B cell (primary cell): ENCODE measurements around the gene ABCA13. TPM values are rescaled to one million over a fixed set of nuclear protein-coding genes. Genes with fewer than 3 reads are reported as not detected.

Experiments used
- ATAC-seq: fragments of 200-7000 bp; cut with Tn5 transposase; one replicate; pipeline ENCODE4 v1.10.0; 2021; ENCODE audit warnings: low read depth, mild to moderate bottlenecking, moderate number of reproducible peaks, moderate library complexity
- CTCF ChIA-PET: fragments of 350-600 bp; sonication (Branson Sonifier 250); formaldehyde crosslinking; loops from one replicate; lab custom pipeline; 2021; ENCODE audit warnings: antibody characterized with exemption, inconsistent platforms; lab: Charles Lee
- POLR2A ChIA-PET: fragments of 350-600 bp; sonication (Branson Sonifier 250); formaldehyde crosslinking; loops from one replicate; lab custom pipeline; 2021; ENCODE audit warnings: antibody characterized with exemption; lab: Charles Lee
- DNase-seq: peaks from one replicate; pipeline ENCODE4 v3.0.0; 2013
- H2AFZ ChIP-seq: 2 replicates; pipeline ENCODE4 v1.6.1; 2012; ENCODE audit warnings: mild to moderate bottlenecking, low read depth, low read length; ENCODE audit not compliant: insufficient read depth, poor library complexity, severe bottlenecking
- H3K27ac ChIP-seq, 2 donors: 1 replicate in 1 of 2; 2 replicates in 1 of 2; pipeline ENCODE4 v1.5.1; 2012 to 2013; ENCODE audit warnings: low read length in 2 of 2, mild to moderate bottlenecking in 2 of 2, moderate library complexity in 1 of 2
- H3K27me3 ChIP-seq, 4 experiments: fragments of 200-600 bp in 1 of 4; sonication (generic) in 1 of 4; replicated peaks in 1 of 4; 1 replicate in 2 of 4; 2 replicates in 2 of 4; pipeline versions ENCODE4 v1.6.1 to v1.7.0; 2013 to 2016; ENCODE audit warnings: low read length in 3 of 4, mild to moderate bottlenecking in 2 of 4, mixed read lengths in 1 of 4, moderate library complexity in 1 of 4; ENCODE audit not compliant: insufficient read depth in 4 of 4, control insufficient read depth in 3 of 4; ENCODE audit errors: control extremely low read depth in 1 of 4
- H3K36me3 ChIP-seq, 2 experiments: replicated peaks in 1 of 2; 1 replicate in 1 of 2; 2 replicates in 1 of 2; pipeline versions ENCODE4 v1.6.1 to v1.7.1; 2013; ENCODE audit warnings: low read length in 1 of 2; ENCODE audit not compliant: insufficient read depth in 2 of 2, control insufficient read depth in 1 of 2; ENCODE audit errors: control extremely low read depth in 1 of 2, extremely low read depth in 1 of 2
- H3K4me1 ChIP-seq, 2 donors: fragments of 200-600 bp in 1 of 2; sonication (generic) in 1 of 2; 1 replicate in 1 of 2; 2 replicates in 1 of 2; pipeline versions ENCODE4 v1.5.1 to v1.6.1; 2013 to 2017; ENCODE audit warnings: low read length in 2 of 2; ENCODE audit not compliant: control insufficient read depth in 2 of 2, insufficient read depth in 2 of 2
- H3K4me2 ChIP-seq: replicated peaks from 2 replicates; pipeline ENCODE3; 2012; ENCODE audit warnings: mild to moderate bottlenecking, low read depth, low read length; ENCODE audit not compliant: poor library complexity, severe bottlenecking
- H3K4me3 ChIP-seq, 5 experiments: fragments of 200-600 bp in 1 of 5; sonication (generic) in 1 of 5; 1 replicate in 3 of 5; 2 replicates in 2 of 5; pipeline versions ENCODE4 v1.5.1 to v1.7.0; 2011 to 2016; ENCODE audit warnings: low read length in 4 of 5, mild to moderate bottlenecking in 4 of 5, low read depth in 2 of 5, control low read depth in 1 of 5, moderate library complexity in 1 of 5; ENCODE audit not compliant: insufficient read depth in 1 of 5; ENCODE audit errors: control extremely low read depth in 1 of 5, extremely low read depth in 1 of 5
- H3K79me2 ChIP-seq: fragments of 200-600 bp; sonication (generic); one replicate; pipeline ENCODE4 v1.6.0; 2016; ENCODE audit warnings: low read length; ENCODE audit not compliant: control insufficient read depth, insufficient read depth
- H3K9ac ChIP-seq: fragments of 200-600 bp; sonication (generic); 2 replicates; pipeline ENCODE4 v1.6.1; 2017; ENCODE audit warnings: mild to moderate bottlenecking, low read length, moderate library complexity
- H3K9me3 ChIP-seq, 3 donors: one replicate each; pipeline versions ENCODE4 v1.6.1 to v1.7.1; 2013; ENCODE audit warnings: low read length in 2 of 3; ENCODE audit not compliant: control insufficient read depth in 2 of 3, insufficient read depth in 1 of 3; ENCODE audit errors: control extremely low read depth in 1 of 3
- H4K20me1 ChIP-seq: 2 replicates; pipeline ENCODE4 v1.6.0; 2012; ENCODE audit warnings: mild to moderate bottlenecking, low read length; ENCODE audit not compliant: insufficient read depth, control insufficient read depth, poor library complexity, severe bottlenecking
- H3K27ac Mint-ChIP-seq: one replicate; pipeline ENCODE4 v1.8.0; 2021; ENCODE audit warnings: mixed read lengths
- H3K27me3 Mint-ChIP-seq: one replicate; pipeline ENCODE4 v1.8.0; 2021; ENCODE audit warnings: mixed read lengths
- H3K4me1 Mint-ChIP-seq: one replicate; pipeline ENCODE4 v1.8.0; 2021; ENCODE audit warnings: mixed read lengths
- H3K4me3 Mint-ChIP-seq: one replicate; pipeline ENCODE4 v1.8.0; 2021; ENCODE audit warnings: mixed read lengths
- H3K9me3 Mint-ChIP-seq: one replicate; pipeline ENCODE4 v1.8.0; 2022; ENCODE audit warnings: mixed read lengths; ENCODE audit not compliant: insufficient read depth
- EZH2 ChIP-seq: IDR thresholded peaks from 2 replicates; pipeline ENCODE4 v1.6.1; 2012; ENCODE audit warnings: borderline replicate concordance, low read depth, mild to moderate bottlenecking, moderate library complexity, low read length; ENCODE audit not compliant: insufficient read depth, poor library complexity, severe bottlenecking
- WGBS: methylation state at CpG from one replicate; pipeline ENCODE4 v1.1.5; 2013; ENCODE audit warnings: missing lambda C conversion rate; ENCODE audit not compliant: insufficient coverage; 5-methylcytosine and 5-hydroxymethylcytosine counted together
- intact Hi-C: fragments of 100-400 bp; cut with micrococcal nuclease; formaldehyde crosslinking; loops from one replicate; pipeline ENCODE4 v1.10.0; 2022
- polyA plus RNA-seq: library from polyadenylated mRNA; depleted of rRNA; stranded (reverse); fragments of >200 nt; gene quantifications from 2 replicates; pipeline ENCODE4 v1.2.3, GENCODE V29; 2012
- total RNA-seq, 2 donors: library from RNA; stranded (reverse); fragments of 120-200 nt in 1 of 2; gene quantifications; 1 replicate in 1 of 2; 2 replicates in 1 of 2; pipeline versions ENCODE4 v1.2.3 to v1.2.4, GENCODE V29; 2013 to 2022
- TF ChIP-seq, protein P1 (sequence below): fragments of 200-600 bp; IDR thresholded peaks from one replicate; pipeline ENCODE4 v1.8.0; 2022; ENCODE audit warnings: antibody characterized with exemption, mild to moderate bottlenecking

The ABCA13 gene
- total and polyA plus RNA-seq, 2 donors (not counting 1 experiment from before 2014, with no cell fraction given) = not detected

- TF ChIP-seq EZH2 = no peak
- TF ChIP-seq, protein P1, sequence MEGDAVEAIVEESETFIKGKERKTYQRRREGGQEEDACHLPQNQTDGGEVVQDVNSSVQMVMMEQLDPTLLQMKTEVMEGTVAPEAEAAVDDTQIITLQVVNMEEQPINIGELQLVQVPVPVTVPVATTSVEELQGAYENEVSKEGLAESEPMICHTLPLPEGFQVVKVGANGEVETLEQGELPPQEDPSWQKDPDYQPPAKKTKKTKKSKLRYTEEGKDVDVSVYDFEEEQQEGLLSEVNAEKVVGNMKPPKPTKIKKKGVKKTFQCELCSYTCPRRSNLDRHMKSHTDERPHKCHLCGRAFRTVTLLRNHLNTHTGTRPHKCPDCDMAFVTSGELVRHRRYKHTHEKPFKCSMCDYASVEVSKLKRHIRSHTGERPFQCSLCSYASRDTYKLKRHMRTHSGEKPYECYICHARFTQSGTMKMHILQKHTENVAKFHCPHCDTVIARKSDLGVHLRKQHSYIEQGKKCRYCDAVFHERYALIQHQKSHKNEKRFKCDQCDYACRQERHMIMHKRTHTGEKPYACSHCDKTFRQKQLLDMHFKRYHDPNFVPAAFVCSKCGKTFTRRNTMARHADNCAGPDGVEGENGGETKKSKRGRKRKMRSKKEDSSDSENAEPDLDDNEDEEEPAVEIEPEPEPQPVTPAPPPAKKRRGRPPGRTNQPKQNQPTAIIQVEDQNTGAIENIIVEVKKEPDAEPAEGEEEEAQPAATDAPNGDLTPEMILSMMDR = no peak
- Histone ChIP-seq H3K9me3 (no peaks in the 10 kb centered on the region), H3K27ac (no peak overlapping the region), H3K79me2 (no peaks in the 10 kb centered on the region), H4K20me1 (no peaks in the 10 kb centered on the region), H3K36me3 (no peaks in the 10 kb centered on the region), H3K4me3 (no peak overlapping the region), H2AFZ (no peak overlapping the region), H3K4me2 (no peak overlapping the region), H3K9ac (no peak overlapping the region), H3K4me1 (no peaks in the 10 kb centered on the region), H3K27me3 (no peaks in the 10 kb centered on the region)
- H3K27me3 Mint-ChIP-seq = peaks cover 3% of the 10 kb centered on the region
- ChIA-PET CTCF (no interaction called here), POLR2A (no interaction called here)
- no peak overlapping the region for H3K4me3 Mint-ChIP-seq
- intact Hi-C loops = no loop called here
- H3K4me1 Mint-ChIP-seq = no peaks in the 10 kb centered on the region
- ATAC-seq (no peak), DNase-seq (no peak)
- no CpG with 5 or more reads among the region's 2 CpGs for WGBS
- no peaks in the 10 kb centered on the region for H3K9me3 Mint-ChIP-seq
- no peak overlapping the region for H3K27ac Mint-ChIP-seq
These were observed 77.9 kb downstream of the ABCA13 start for GRCh38 chr7:48249166-48249565.

GRCh38 chr7:48250441-48250951 is 79.2 kb downstream of the ABCA13 start:
- no peak for ATAC-seq
- Histone ChIP-seq H3K36me3 (no peaks in the 10 kb centered on the region), H3K9ac (no peak overlapping the region), H3K4me3 (no peak overlapping the region), H3K27ac (no peak overlapping the region), H3K79me2 (no peaks in the 10 kb centered on the region), H4K20me1 (no peaks in the 10 kb centered on the region), H3K4me1 (no peaks in the 10 kb centered on the region), H2AFZ (no peak overlapping the region), H3K27me3 (no peaks in the 10 kb centered on the region), H3K4me2 (no peak overlapping the region), H3K9me3 (no peaks in the 10 kb centered on the region)
- no peak for DNase-seq
- TF ChIP-seq EZH2 = no peak
- TF ChIP-seq, protein P1 = no peak
- Mint-ChIP-seq H3K27me3 (peaks cover 3% of the 10 kb centered on the region), H3K27ac (no peak overlapping the region), H3K9me3 (no peaks in the 10 kb centered on the region), H3K4me3 (no peak overlapping the region), H3K4me1 (no peaks in the 10 kb centered on the region)
- intact Hi-C loops = no loop called here
- POLR2A ChIA-PET = no interaction called here
- WGBS = 82% methylated on average over 2 of the region's 2 CpGs
- CTCF ChIA-PET = no interaction called here
